ENCODE data around the gene SPOUT1. TPM values are rescaled to one million over a fixed set of nuclear protein-coding genes. Genes with fewer than 3 reads are reported as not detected.

Gene SPOUT1
- total RNA-seq, 2 donors from 2014 or later, result 63.8 to 64.9 TPM

DNA sequence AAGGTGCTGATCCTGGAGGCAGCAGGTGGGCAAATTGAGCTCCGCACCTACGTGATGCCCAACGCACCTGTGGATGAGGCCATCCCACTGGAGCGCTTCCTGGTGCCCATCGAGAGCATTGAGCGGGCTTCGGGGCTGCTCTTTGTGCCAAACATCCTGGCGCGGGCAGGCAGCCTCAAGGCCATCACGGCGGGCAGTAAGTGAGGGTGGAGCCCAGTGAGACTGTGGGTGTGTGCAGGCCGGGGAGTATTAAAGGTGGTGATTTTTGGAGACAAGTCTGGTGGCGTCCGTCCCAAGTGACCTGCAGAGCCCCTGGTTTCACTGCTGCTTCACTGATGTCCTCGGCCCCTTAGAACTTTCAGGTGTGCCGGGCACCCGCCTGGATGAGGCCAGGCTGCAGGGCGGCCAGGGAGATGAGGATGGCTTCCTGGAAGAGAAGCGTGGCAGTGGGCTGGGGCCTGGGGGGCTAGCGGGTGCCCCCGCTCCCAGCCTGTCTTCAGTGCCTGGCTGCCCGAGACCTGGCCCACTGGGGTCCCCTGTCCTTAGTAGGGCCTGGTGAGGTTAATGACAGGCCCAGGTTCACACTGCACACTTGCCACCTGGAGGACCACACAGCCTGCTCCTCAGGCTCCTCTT is 7.1 kb downstream of the SPOUT1 start:
- Mint-ChIP-seq H3K36me3 (peaks cover 6 to 7% of the 10 kb centered on the region in 2 donors), H3K27ac (no peak overlapping the region), H3K9me3 (no peaks in the 10 kb centered on the region)
- no peak for DNase-seq (ENCODE audit: low spot score in 2 of 2)
- no peak for ATAC-seq

- ATAC-seq (no peak), DNase-seq (ENCODE audit: low spot score in 2 of 2) (no peak)
- H3K36me3 Mint-ChIP-seq, result no peaks in the 10 kb centered on the region
- H3K27ac Mint-ChIP-seq, result peak overlapping the region; percentile 58 to 77
- no peaks in the 10 kb centered on the region for H3K9me3 Mint-ChIP-seq
Measured at GRCh38 chr9:128821584-128822406, 7.8 kb downstream of the SPOUT1 start.

DNA sequence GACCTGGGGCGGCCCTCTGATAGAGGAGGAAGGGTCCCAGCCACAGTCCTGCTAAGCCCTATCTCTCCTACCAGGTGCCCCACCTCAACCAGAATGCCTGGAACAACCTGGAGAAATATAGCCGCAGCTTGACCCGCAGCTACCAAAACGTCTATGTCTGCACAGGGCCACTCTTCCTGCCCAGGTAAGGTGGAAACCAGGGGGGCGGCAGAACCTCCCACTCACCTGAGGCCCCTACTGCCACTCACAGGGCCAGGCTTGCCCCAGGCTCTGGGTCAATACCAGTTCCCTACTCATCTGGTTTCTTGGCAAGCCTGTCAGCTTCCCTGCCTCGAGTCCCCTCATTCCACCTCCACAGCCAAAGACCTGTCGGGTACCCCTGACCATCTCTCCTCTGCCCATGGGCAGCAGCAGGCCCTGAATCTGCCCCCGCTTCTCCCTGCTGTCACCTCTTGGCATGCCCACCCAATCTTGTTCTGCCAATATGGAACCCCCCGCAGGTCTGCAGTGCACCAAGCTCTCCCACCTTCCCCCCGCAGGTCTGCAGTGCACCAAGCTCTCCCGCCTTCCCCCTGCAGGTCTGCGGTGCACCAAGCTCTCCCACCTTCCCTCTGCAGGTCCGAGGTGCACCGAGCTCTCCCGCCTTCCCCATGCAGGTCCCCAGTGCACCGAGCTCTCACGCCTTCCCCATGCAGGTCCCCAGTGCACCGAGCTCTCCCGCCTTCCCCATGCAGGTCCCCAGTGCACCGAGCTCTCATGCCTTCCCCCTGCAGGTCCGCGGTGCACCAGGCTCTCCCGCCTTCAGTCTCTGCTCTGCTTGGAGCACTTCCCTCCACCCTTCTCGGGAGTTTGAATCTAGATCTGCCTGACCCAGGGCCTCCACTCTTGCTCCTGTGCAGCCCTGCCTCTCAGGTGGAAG is 8.7 kb downstream of the SPOUT1 start:
- DNase-seq (ENCODE audit: low spot score in 2 of 2) (no peak), ATAC-seq (no peak)
- H3K27ac Mint-ChIP-seq, result peak overlapping the region; percentile 58 to 77

GRCh38 chr9:128819716-128820664 is 9.6 kb downstream of the SPOUT1 start:
- Mint-ChIP-seq H3K36me3 (no peaks in the 10 kb centered on the region), H3K27ac (no peak overlapping the region), H3K9me3 (no peaks in the 10 kb centered on the region)
- no peak for DNase-seq (ENCODE audit: low spot score in 2 of 2)
- ATAC-seq, result no peak

More for the DNA sequence above, 8.7 kb downstream of the SPOUT1 start:
- no peaks in the 10 kb centered on the region for H3K9me3 Mint-ChIP-seq
- H3K36me3 Mint-ChIP-seq, result no peaks in the 10 kb centered on the region

DNA sequence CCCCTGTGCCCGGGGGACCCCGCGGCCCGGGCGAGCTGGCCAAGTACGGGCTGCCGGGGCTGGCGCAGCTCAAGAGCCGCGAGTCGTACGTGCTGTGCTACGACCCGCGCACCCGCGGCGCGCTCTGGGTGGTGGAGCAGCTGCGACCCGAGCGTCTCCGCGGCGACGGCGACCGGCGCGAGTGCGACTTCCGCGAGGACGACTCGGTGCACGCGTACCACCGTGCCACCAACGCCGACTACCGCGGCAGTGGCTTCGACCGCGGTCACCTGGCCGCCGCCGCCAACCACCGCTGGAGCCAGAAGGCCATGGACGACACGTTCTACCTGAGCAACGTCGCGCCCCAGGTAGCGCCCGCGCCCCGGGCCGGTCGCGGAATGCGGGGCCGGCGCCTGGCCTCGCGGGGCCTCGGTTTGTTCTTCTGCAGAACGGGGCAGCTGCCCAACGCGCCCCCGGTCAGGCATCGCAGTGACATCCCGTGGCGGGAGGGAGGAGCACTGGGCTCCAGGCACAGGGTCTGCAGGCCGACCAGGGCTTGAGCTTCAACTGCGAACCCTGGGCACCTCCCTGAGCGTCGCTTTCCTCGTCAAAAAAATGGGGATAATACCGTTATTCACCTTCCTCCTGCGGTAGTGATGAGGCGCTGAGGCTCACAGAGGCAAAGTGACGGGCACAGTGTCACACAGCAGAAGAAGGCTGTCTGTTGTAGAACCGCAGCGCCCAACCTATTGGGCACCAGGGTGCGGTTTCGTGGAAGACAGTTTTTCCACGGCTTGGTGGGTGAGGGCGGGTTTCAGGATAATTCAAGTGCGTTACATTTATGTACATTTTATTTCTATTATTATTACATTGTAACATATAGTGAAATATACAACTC is 10.5 kb downstream of the SPOUT1 start:
- H3K27ac Mint-ChIP-seq, result peak overlapping the region in 1 of 2 donors; percentile 85
- H3K36me3 Mint-ChIP-seq, result no peaks in the 10 kb centered on the region
- DNase-seq (ENCODE audit: low spot score in 2 of 2), result peak in 1 of 2 donors; percentile 53

GRCh38 chr9:128818099-128818838 is 11.3 kb downstream of the SPOUT1 start, which contains the start of gene ENDOG:
Gene ENDOG, plus strand, starts transcription at chr9:128818500. Its CDS starts 185 bp downstream, at chr9:128818685.
- Mint-ChIP-seq H3K9me3 (no peaks in the 10 kb centered on the region), H3K36me3 (no peaks in the 10 kb centered on the region), H3K27ac (peak within 1 kb of the TSS; percentile 75 to 85)
- DNase-seq (ENCODE audit: low spot score in 2 of 2), result peak; percentile 98 to 100
- ATAC-seq, result peak; percentile 93

More for the DNA sequence above, 10.5 kb downstream of the SPOUT1 start:
- ATAC-seq, result peak; percentile 34 to 48
- H3K9me3 Mint-ChIP-seq, result no peaks in the 10 kb centered on the region

DNA sequence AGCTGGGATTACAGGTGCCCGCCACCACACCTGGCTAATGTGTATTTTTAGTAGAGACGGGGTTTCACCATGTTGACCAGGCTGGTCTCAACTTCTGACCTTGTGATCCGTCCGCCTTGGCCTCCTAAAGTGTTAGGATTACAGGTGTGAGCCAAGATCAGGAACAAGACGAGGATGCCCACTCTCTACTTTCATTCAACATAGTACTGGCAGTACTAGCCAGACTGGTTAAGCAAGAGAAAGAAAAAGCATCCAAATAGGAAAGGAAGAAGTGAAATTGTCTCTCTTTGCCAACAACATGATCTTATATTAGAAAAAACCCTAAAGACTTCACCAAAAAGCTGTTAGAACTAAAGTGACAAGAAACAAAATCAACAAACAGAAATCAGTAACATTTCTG is 18.7 kb downstream of the SPOUT1 start:
- Mint-ChIP-seq H3K27ac (peak overlapping the region in 1 of 2 donors; percentile 22), H3K9me3 (no peaks in the 10 kb centered on the region), H3K36me3 (no peaks in the 10 kb centered on the region)
- ATAC-seq (no peak), DNase-seq (ENCODE audit: low spot score in 2 of 2) (no peak)

GRCh38 chr9:128809831-128810230 is 19.8 kb downstream of the SPOUT1 start:
- H3K27ac Mint-ChIP-seq, result peak overlapping the region in 1 of 2 donors; percentile 81
- no peaks in the 10 kb centered on the region for H3K36me3 Mint-ChIP-seq
- DNase-seq (ENCODE audit: low spot score in 2 of 2) (no peak), ATAC-seq (peak in 1 of 2 donors; percentile 20)
- no peaks in the 10 kb centered on the region for H3K9me3 Mint-ChIP-seq

- ATAC-seq, result no peak
- DNase-seq (ENCODE audit: low spot score in 2 of 2), result no peak
- Mint-ChIP-seq H3K27ac (peak overlapping the region in 1 of 2 donors; percentile 46), H3K36me3 (no peaks in the 10 kb centered on the region), H3K9me3 (no peaks in the 10 kb centered on the region)
Measured at GRCh38 chr9:128809036-128809599, 20.5 kb downstream of the SPOUT1 start.

DNA sequence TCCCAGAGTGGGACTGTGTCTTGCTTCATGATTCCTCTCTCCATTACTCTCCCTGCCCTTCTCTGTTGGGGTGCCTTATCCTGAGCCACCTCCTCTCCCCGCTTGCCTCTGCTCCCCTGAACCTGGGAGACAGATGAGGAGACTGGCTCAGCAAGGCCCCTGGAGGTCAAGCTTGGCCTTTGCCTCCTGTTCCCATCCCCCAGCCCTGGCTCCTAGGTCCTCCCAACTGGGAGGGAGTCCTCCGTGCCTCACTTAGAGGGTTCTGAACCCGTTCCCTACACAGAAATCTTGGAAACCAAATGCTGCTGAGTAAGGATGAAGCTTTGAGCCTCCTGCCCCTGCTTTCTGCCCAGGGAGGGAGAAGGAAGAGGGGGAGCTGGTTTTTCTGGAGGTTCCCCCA is 21.1 kb downstream of the SPOUT1 start:
- DNase-seq (ENCODE audit: low spot score in 2 of 2) (no peak), ATAC-seq (no peak)
- Mint-ChIP-seq H3K27ac (peak overlapping the region in 1 of 2 donors; percentile 46), H3K36me3 (no peaks in the 10 kb centered on the region), H3K9me3 (no peaks in the 10 kb centered on the region)

GRCh38 chr9:128807827-128808226 is 21.8 kb downstream of the SPOUT1 start:
- ATAC-seq (no peak), DNase-seq (ENCODE audit: low spot score in 2 of 2) (no peak)

GRCh38 chr9:128805661-128806060 is 23.9 kb downstream of the SPOUT1 start:
- DNase-seq (ENCODE audit: low spot score in 2 of 2), result no peak
- ATAC-seq, result no peak
- Mint-ChIP-seq H3K9me3 (no peaks in the 10 kb centered on the region), H3K36me3 (no peaks in the 10 kb centered on the region), H3K27ac (peak overlapping the region; percentile 55 to 56)

More at GRCh38 chr9:128807827-128808226, 21.8 kb downstream of the SPOUT1 start:
- H3K9me3 Mint-ChIP-seq, result no peaks in the 10 kb centered on the region
- H3K27ac Mint-ChIP-seq, result peak overlapping the region in 1 of 2 donors; percentile 46
- no peaks in the 10 kb centered on the region for H3K36me3 Mint-ChIP-seq

- ATAC-seq (no peak), DNase-seq (ENCODE audit: low spot score in 2 of 2) (no peak)
- no peaks in the 10 kb centered on the region for H3K36me3 Mint-ChIP-seq
- no peaks in the 10 kb centered on the region for H3K9me3 Mint-ChIP-seq
- peak overlapping the region; percentile 29 to 47 for H3K27ac Mint-ChIP-seq
Measured at GRCh38 chr9:128802482-128802881, 27.1 kb downstream of the SPOUT1 start.

GRCh38 chr9:128800061-128800460 is 29.5 kb downstream of the SPOUT1 start:
- Mint-ChIP-seq H3K27ac (no peak overlapping the region), H3K36me3 (no peaks in the 10 kb centered on the region), H3K9me3 (no peaks in the 10 kb centered on the region)
- ATAC-seq (no peak), DNase-seq (ENCODE audit: low spot score in 2 of 2) (no peak)

Measured in activated naive CD4-positive, alpha-beta T cell treated with anti-CD3 and anti-CD28 coated beads, Interleukin-2, amount 50 U/mL, for 72 hours (primary cell).